OCI-M2 (cell line): ENCODE results near the gene MAPK8IP3.
"Not testable (repeated sequence)": the region's sequence is repeated elsewhere in the genome, so short reads cannot be mapped to it uniquely, and the experiment has no call there.

Experiments
- DNase-seq: peaks from one replicate; lab custom pipeline; 2025; ENCODE audit not compliant: unreplicated experiment; lab: John Stamatoyannopoulos, UW

The MAPK8IP3 gene

GRCh38 chr16:1708768-1709180 lies 2.8 kb downstream of the MAPK8IP3 start:
- no peak for DNase-seq

GRCh38 chr16:1709356-1709755 lies 3.4 kb downstream of the MAPK8IP3 start:
- no peak for DNase-seq

GRCh38 chr16:1710811-1711507 lies 5.0 kb downstream of the MAPK8IP3 start:
- no peak for DNase-seq

- no peak for DNase-seq
Measured at GRCh38 chr16:1712791-1713261, 6.8 kb downstream of the MAPK8IP3 start.

- DNase-seq: no peak
Measured at GRCh38 chr16:1713331-1713730, 7.3 kb downstream of the MAPK8IP3 start.

- DNase-seq: no peak
Measured at GRCh38 chr16:1713933-1714332, 7.9 kb downstream of the MAPK8IP3 start.

GRCh38 chr16:1715220-1715619 lies 9.2 kb downstream of the MAPK8IP3 start:
- no peak for DNase-seq

- DNase-seq: not testable (repeated sequence)
Measured at GRCh38 chr16:1718236-1718635, 12.2 kb downstream of the MAPK8IP3 start.

- not testable (repeated sequence) for DNase-seq
Measured at GRCh38 chr16:1719559-1720229, 13.7 kb downstream of the MAPK8IP3 start.

- DNase-seq: no peak
Measured at GRCh38 chr16:1721372-1721771, 15.4 kb downstream of the MAPK8IP3 start.

- no peak for DNase-seq
Measured at GRCh38 chr16:1723450-1724147, 17.6 kb downstream of the MAPK8IP3 start.

- DNase-seq: no peak
Measured at GRCh38 chr16:1724491-1724890, 18.5 kb downstream of the MAPK8IP3 start.

GRCh38 chr16:1726661-1727502 lies 20.9 kb downstream of the MAPK8IP3 start:
- DNase-seq: no peak

GRCh38 chr16:1727651-1728624 lies 21.9 kb downstream of the MAPK8IP3 start:
- no peak for DNase-seq

GRCh38 chr16:1729026-1729425 lies 23.0 kb downstream of the MAPK8IP3 start:
- DNase-seq: no peak

- no peak for DNase-seq
Measured at GRCh38 chr16:1729445-1729844, 23.4 kb downstream of the MAPK8IP3 start.

- DNase-seq: no peak
Measured at GRCh38 chr16:1731073-1731472, 25.1 kb downstream of the MAPK8IP3 start.

GRCh38 chr16:1731603-1732002 lies 25.6 kb downstream of the MAPK8IP3 start:
- DNase-seq: no peak

- DNase-seq: no peak
Measured at GRCh38 chr16:1732071-1732470, 26.1 kb downstream of the MAPK8IP3 start.

- DNase-seq: not testable (repeated sequence)
Measured at GRCh38 chr16:1732551-1732987, 26.6 kb downstream of the MAPK8IP3 start.
